GM12878 (cell line): ENCODE data around the gene CKS1B. TPM values are rescaled to one million over a fixed set of nuclear protein-coding genes. Genes with fewer than 3 reads are reported as not detected.

ENCODE experiments used
- ATAC-seq: fragments of 200-7000 bp; cut with Tn5 transposase; 3 replicates; pipeline ENCODE4 v1.9.1; 2020; ENCODE audit warnings: mild to moderate bottlenecking, moderate library complexity
- BruUV-seq: library from RNA; stranded (reverse); fragments of 400-500 nt; replicated peaks from 2 replicates; lab custom pipeline; 2021; lab: Mats Ljungman, UMichigan
- CTCF ChIA-PET: fragments of 300-600 bp; sonication (Branson Sonifier 250); formaldehyde crosslinking; extraction: SDS; loops from one replicate; lab custom pipeline; 2021; ENCODE audit warnings: inconsistent platforms; lab: Yijun Ruan, JAX
- POLR2A ChIA-PET: fragments of 350-600 bp; formaldehyde crosslinking; extraction: SDS; loops from one replicate; lab custom pipeline; 2021; ENCODE audit warnings: inconsistent platforms; lab: Charles Lee
- RAD21 ChIA-PET: fragments of 300-600 bp; sonication (Branson Sonifier 250); formaldehyde crosslinking; loops from one replicate; lab custom pipeline; 2023; ENCODE audit warnings: antibody characterized with exemption; ENCODE audit not compliant: unreplicated experiment; lab: Charles Lee
- SMC1A ChIA-PET: fragments of 300-600 bp; sonication (Branson Sonifier 250); formaldehyde crosslinking; loops from one replicate; lab custom pipeline; 2023; ENCODE audit not compliant: unreplicated experiment, uncharacterized antibody; lab: Charles Lee
- DNase-seq: peaks from one replicate; pipeline ENCODE4 v3.0.0-alpha.2; 2011; ENCODE audit warnings: low read depth, low spot score
- FAIRE-seq: peaks from 3 replicates; lab custom pipeline; 2011; peaks lifted over from hg19 to GRCh38; lab: Jason Lieb, UNC
- H2AFZ ChIP-seq: 2 replicates; pipeline ENCODE4 v1.6.0; 2011; ENCODE audit warnings: low read depth, low read length, control low read depth; ENCODE audit not compliant: control insufficient read depth
- H3K27ac ChIP-seq: 2 replicates; pipeline ENCODE4 v1.5.1; 2011; ENCODE audit warnings: control low read depth; ENCODE audit not compliant: control insufficient read depth, insufficient read depth
- H3K27me3 ChIP-seq, 2 experiments: replicated peaks in 1 of 2; 2 replicates each; pipeline versions ENCODE4 v1.6.0 to v1.6.1; 2011; ENCODE audit warnings: low read length in 1 of 2; ENCODE audit not compliant: control insufficient read depth in 2 of 2, insufficient read depth in 2 of 2
- H3K36me3 ChIP-seq, 2 experiments: 2 replicates each; pipeline ENCODE4 v1.5.1; 2011; ENCODE audit warnings: low read length in 1 of 2; ENCODE audit not compliant: control insufficient read depth in 2 of 2, insufficient read depth in 2 of 2
- H3K4me1 ChIP-seq: 2 replicates; pipeline ENCODE4 v1.6.1; 2011; ENCODE audit warnings: mild to moderate bottlenecking, low read length, moderate library complexity, mixed read lengths; ENCODE audit not compliant: control insufficient read depth, insufficient read depth
- H3K4me2 ChIP-seq: 2 replicates; pipeline ENCODE4 v1.6.0; 2011; ENCODE audit warnings: control low read depth; ENCODE audit not compliant: control insufficient read depth, insufficient read depth
- H3K4me3 ChIP-seq: fragments of 200-600 bp; sonication (generic); 2 replicates; pipeline ENCODE4 v1.5.1; 2016
- H3K79me2 ChIP-seq: 2 replicates; pipeline ENCODE4 v1.6.0; 2011; ENCODE audit warnings: low read length; ENCODE audit not compliant: control insufficient read depth, insufficient read depth
- H3K9ac ChIP-seq: 2 replicates; pipeline ENCODE4 v1.8.0; 2011; ENCODE audit warnings: low read length, control low read depth, mixed read lengths; ENCODE audit not compliant: control insufficient read depth, insufficient read depth
- H3K9me3 ChIP-seq: replicated peaks from 3 replicates; pipeline ENCODE4 v1.5.1; 2011; ENCODE audit warnings: mild to moderate bottlenecking, low read length; ENCODE audit not compliant: control insufficient read depth, insufficient read depth
- H4K20me1 ChIP-seq: 2 replicates; pipeline ENCODE4 v1.6.0; 2011; ENCODE audit not compliant: control insufficient read depth, insufficient read depth
- CBFB ChIP-seq: IDR thresholded peaks from 2 replicates; pipeline ENCODE4 v1.6.1; 2016; ENCODE audit warnings: antibody characterized with exemption, low read depth
- CREM ChIP-seq: IDR thresholded peaks from 2 replicates; pipeline ENCODE4 v1.6.1; 2014; ENCODE audit warnings: antibody characterized with exemption, low read depth
- IKZF1 ChIP-seq: fragments of 450-650 bp; conservative IDR thresholded peaks from 2 replicates; pipeline ENCODE4 v1.6.1; 2017; ENCODE audit warnings: antibody characterized with exemption, mild to moderate bottlenecking
- JUND ChIP-seq: IDR thresholded peaks from 2 replicates; pipeline ENCODE4 v1.6.1; 2012; ENCODE audit warnings: low read depth, mild to moderate bottlenecking, low read length, improper control_type of control experiment, moderate library complexity
- TBL1XR1 ChIP-seq: IDR thresholded peaks from 2 replicates; pipeline ENCODE4 v1.6.1; 2012; ENCODE audit warnings: low read depth, low read length, improper control_type of control experiment
- WGBS: methylation state at CpG from one replicate; pipeline ENCODE4 v1.1.6; 2016; ENCODE audit warnings: low lambda C conversion rate; ENCODE audit not compliant: insufficient replicate concordance, insufficient coverage; ENCODE audit errors: missing lambda C conversion rate; 5-methylcytosine and 5-hydroxymethylcytosine counted together
- in situ Hi-C: fragments of 300-500 bp; cut with MboI; formaldehyde crosslinking; loops from 9 replicates; pipeline ENCODE4 v1.14.3; 2018; ENCODE audit warnings: mixed read lengths
- intact Hi-C: fragments of 100-400 bp; cut with micrococcal nuclease; formaldehyde crosslinking; loops from one replicate; pipeline ENCODE4 v1.14.2; 2022; ENCODE audit not compliant: unreplicated experiment
- polyA plus RNA-seq, 11 experiments: library from polyadenylated mRNA; depleted of rRNA in 4 of 11; unstranded in 6 of 11; stranded (reverse) in 5 of 11; fragments of >200 nt; fragmentation: Nextera tagmentation in 4 of 11; fragmentation: Illumina TruSeq in 1 of 11; extraction: Ambion mirVana in 4 of 11; extraction: Trizol in 1 of 11; gene quantifications; 1 replicate in 1 of 11; 2 replicates in 10 of 11; pipeline versions ENCODE4 v1.2.1 to v1.2.3, GENCODE V29; 2011 to 2016; ENCODE audit warnings: inconsistent platforms in 2 of 11, missing spikeins in 2 of 11, low read depth in 1 of 11
- total RNA-seq, 4 experiments: library from RNA; depleted of rRNA in 3 of 4; stranded (reverse); fragments of >200 nt in 3 of 4; fragmentation: Illumina TruSeq in 1 of 4; extraction: Trizol in 1 of 4; gene quantifications; 2 replicates each; pipeline versions ENCODE4 v1.2.1 to v1.2.3, GENCODE V29; 2013 to 2021
- TF ChIP-seq, protein P1 (sequence below): IDR thresholded peaks from 2 replicates; pipeline ENCODE4 v1.6.1; 2011; ENCODE audit warnings: borderline replicate concordance, low read depth, mild to moderate bottlenecking, moderate library complexity, low read length; ENCODE audit not compliant: insufficient read depth, poor library complexity, severe bottlenecking
- TF ChIP-seq, protein P2 (sequence below): fragments of 450-650 bp; IDR thresholded peaks from 2 replicates; pipeline ENCODE4 v1.6.1; 2017; ENCODE audit warnings: low read depth, mild to moderate bottlenecking, moderate library complexity

CKS1B gene
- total and polyA plus RNA-seq, 10 of the 15 experiments (the other 5 are each of a cell fraction or from before 2014, with no cell fraction given) = 125 to 608 (median 364) TPM

DNA sequence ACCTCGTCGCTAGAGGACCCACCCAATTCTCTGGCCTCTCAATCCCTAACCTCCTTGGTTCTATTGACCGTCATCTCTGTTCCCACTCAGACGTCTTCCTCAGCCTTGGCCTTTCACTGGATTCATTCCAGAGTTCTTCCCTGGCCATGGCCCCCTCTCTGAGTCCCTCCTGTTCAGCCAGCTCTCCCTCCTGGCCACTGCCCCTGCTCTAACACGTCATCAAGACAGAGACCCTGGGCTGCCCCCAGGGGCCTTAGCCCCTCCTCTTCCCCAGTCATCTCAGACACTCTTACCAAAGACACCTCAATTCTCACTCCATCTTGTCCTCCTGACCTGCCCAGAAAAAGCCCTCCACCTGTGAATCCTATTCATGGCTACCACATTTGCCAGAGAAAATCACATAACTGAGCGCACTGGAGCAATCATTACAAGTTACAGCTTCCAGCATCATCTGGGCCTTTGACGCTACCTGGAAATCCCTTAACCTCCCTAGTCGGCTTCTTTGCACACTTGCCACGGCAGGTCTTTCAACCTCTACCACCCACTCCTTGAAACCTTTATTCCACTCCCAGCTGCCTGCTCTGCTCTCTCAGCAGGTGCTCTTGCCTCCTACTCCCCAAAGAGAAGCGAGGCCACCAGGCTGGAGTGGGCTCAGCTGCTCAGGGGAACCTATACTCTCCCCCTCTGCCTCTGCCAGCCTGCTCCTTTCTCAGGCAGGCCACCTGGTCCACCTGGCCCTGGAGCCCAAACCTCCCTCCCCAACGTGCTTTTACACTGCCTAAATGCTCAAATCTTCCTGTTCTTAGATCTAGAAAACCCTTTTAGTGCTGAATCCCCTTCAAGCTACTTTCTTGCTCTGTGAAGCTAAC lies 45.1 kb downstream of the CKS1B start:
- no peak overlapping the region for H2AFZ ChIP-seq
- ChIA-PET SMC1A (interaction anchor here (0.8 to 1.6 kb wide), 9 partner anchors 26 to 71 kb away, joined by 3 to 5 read pairs (median 3); partner anchors contain the start of genes PYGO2 and SHC1), POLR2A (interaction anchor here (0.6 to 2.3 kb wide), 2 partner anchors 16 to 35 kb away, joined by 3 to 8 read pairs; no protein-coding TSS in a partner anchor), RAD21 (interaction anchor here (1.2 to 3.1 kb wide), 2 partner anchors 16 to 46 kb away, joined by 4 to 14 read pairs; partner anchors contain the start of gene ZBTB7B), CTCF (interaction anchor here (0.6 to 4.2 kb wide), 11 partner anchors 15 to 460 kb away, joined by 3 to 34 read pairs (median 4); partner anchors contain the start of gene PBXIP1)
- WGBS = 67% methylated on average over 11 of the region's 11 CpGs
- ATAC-seq = no peak
- no peaks in the 10 kb centered on the region for H4K20me1 ChIP-seq
- H3K9me3 ChIP-seq = no peaks in the 10 kb centered on the region
- peaks cover 19% of the 10 kb centered on the region for H3K4me1 ChIP-seq
- H3K4me2 ChIP-seq = no peak overlapping the region
- no peak overlapping the region for H3K27ac ChIP-seq
- H3K36me3 ChIP-seq = peaks cover 0 to 13% of the 10 kb centered on the region in 2 experiments; a peak in 2 of 4 replicates
- in situ Hi-C loops (no loop called here), intact Hi-C loops (no loop called here)
- H3K79me2 ChIP-seq = no peaks in the 10 kb centered on the region; the same call in 1 of the 2 replicates
- BruUV-seq = no TSS peak
- H3K27me3 ChIP-seq = no peaks in the 10 kb centered on the region; a peak in 1 of 4 replicates
- no peak for DNase-seq
- no peak overlapping the region for H3K9ac ChIP-seq
- FAIRE-seq = no peak
- no peak overlapping the region for H3K4me3 ChIP-seq
- TF ChIP-seq CBFB (no peak), TBL1XR1 (no peak), CREM (no peak), IKZF1 (no peak), JUND (no peak)
- TF ChIP-seq, protein P1, sequence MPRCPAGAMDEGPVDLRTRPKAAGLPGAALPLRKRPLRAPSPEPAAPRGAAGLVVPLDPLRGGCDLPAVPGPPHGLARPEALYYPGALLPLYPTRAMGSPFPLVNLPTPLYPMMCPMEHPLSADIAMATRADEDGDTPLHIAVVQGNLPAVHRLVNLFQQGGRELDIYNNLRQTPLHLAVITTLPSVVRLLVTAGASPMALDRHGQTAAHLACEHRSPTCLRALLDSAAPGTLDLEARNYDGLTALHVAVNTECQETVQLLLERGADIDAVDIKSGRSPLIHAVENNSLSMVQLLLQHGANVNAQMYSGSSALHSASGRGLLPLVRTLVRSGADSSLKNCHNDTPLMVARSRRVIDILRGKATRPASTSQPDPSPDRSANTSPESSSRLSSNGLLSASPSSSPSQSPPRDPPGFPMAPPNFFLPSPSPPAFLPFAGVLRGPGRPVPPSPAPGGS = no peak
- TF ChIP-seq, protein P2, sequence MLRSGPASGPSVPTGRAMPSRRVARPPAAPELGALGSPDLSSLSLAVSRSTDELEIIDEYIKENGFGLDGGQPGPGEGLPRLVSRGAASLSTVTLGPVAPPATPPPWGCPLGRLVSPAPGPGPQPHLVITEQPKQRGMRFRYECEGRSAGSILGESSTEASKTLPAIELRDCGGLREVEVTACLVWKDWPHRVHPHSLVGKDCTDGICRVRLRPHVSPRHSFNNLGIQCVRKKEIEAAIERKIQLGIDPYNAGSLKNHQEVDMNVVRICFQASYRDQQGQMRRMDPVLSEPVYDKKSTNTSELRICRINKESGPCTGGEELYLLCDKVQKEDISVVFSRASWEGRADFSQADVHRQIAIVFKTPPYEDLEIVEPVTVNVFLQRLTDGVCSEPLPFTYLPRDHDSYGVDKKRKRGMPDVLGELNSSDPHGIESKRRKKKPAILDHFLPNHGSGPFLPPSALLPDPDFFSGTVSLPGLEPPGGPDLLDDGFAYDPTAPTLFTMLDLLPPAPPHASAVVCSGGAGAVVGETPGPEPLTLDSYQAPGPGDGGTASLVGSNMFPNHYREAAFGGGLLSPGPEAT = no peak
